ENCODE measurements around the gene WDR70.
"Not testable (repeated sequence)": the region's sequence is repeated elsewhere in the genome, so short reads cannot be mapped to it uniquely, and the experiment has no call there.

Gene WDR70

DNA sequence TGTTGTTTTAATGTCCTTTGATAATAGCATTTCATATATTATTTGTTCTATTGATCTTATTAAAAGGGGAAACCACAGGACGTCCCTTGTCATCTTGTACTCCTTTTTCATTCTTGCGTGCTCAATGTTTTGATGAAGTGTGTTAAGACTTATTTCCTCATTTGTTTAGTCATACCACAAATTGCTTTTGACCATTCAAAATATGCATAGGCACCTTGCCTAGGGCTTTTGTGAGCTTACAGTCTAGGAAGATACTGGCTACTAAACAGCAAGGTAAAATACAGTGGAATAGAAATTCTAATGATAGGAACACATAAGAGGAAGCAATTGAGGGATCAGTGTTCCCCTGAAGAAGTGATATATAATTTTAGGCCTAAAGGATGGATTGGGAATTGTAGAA lies 190.3 kb downstream of the WDR70 start:
- DNase-seq (ENCODE audit: low read depth, low spot score): no peak

DNA sequence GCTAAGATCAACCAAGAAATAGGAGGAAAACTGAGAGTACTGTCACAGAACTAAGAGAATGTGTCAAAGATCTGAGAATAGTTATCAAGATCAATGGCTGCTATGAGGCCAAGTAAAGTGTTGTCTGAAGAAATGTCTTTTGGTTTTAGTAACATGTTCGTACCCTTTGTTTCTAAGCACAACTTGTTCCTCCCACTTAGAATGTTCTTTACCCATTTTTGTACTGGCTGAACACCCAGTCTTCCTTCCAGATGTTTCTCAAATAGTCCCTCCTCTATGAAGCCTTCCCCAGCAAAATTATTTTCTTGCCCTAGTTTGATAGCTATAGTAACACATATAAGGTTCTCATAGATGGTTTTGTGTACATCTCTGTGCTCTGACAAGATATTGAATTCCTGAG lies 191.5 kb downstream of the WDR70 start:
- no peak for DNase-seq (ENCODE audit: low read depth, low spot score)

DNA sequence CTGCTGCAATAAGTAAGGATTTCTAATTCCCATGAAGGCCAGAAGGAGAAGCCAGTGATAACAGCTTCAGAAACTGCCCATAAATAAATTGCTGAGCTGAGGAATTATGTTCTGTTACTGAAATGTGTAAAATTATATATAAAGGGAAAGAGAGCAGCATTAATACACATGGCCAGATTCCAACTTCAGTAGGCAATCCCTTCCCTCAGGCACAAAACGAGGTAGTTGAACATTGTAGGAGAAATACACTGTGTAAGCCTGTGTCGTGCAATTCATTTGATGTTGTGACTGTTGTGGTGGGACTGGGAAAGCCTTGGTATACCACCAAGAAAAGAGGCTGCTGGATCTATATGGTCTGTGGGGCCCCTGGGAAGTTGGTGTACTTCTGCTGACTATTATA lies 192.9 kb downstream of the WDR70 start:
- DNase-seq (ENCODE audit: low read depth, low spot score): no peak

DNA sequence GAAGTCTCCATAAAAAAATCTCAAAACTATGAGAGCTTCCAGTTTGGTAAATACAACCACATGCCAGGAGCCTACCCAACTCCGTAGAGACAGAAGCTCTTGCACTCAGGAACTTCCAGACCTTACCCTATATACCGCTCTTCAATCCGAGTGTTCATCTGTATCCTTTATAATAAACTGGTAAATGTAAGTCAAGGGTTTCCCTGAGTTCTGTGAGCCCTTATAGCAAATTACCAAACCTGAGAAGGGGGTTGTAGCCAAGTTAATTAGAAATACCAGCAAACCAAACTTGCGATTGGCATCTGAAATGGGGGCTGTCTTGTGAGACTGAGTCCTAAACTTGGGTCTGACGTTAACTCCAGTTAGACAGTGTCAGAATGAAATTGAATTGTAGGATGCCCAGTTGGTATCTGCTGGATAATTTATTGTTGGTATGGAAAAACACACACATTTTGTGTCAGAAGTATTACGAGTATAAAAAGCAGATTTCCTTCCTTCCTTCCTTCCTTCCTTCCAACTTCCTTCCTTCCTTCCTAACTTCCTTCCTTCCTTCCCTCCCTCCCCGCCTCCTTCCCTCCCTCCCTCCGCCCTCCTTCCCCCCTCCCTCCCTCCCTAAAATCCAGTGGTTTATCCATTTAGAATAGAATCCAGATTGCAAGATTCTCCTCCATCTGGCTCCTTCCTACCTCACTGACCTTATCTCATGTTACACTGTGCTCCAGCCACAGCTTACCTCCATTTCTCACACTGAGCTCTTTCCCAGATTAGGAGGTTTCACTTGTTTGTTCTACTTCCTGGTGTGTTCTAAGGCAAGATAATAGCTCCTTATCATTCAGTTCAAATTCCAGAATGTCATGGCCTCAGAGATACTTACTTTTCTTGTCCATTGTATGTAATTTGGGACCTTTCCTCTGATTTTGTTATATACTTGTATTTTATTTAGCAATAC lies 196.7 kb downstream of the WDR70 start:
- no peak for DNase-seq (ENCODE audit: low read depth, low spot score)

DNA sequence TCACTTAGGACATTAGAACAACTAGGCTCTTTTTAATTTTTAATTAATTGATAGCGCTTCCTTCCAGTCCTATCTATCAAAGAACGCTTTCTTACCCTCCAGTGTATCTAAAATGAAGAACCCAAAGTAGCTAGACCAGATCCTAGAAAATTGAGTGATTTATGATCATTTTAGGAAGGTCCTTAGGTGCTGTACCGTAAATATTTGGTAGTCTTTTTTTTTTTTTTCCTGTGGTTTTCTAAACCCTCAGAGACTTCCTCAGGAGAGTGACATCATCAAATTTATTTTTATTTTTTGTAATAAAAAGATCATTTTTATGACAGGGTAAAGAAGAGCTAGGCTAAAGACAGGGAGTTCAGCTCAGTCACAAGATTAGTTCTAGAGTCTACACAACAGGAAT lies 197.4 kb downstream of the WDR70 start:
- DNase-seq (ENCODE audit: low read depth, low spot score): no peak

DNA sequence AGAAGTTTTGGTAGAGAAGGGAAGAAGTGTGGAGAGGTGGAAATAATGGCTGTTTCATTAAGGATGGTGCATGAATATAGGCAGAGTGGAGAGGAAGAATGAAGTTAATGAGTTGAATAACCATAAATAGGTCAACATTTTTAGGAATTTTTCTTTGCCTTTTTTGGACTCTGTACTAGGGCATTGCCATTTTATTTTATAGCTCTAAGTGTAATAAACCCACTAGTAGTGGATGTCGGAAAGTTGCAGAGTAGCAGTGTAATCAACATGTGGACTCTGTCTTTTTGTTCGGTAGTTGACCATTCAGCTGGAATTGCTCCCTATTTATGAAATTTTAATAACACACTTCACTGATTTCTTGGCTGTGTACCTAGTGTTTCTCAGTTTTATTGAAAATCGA lies 199.1 kb downstream of the WDR70 start:
- DNase-seq (ENCODE audit: low read depth, low spot score): no peak

DNA sequence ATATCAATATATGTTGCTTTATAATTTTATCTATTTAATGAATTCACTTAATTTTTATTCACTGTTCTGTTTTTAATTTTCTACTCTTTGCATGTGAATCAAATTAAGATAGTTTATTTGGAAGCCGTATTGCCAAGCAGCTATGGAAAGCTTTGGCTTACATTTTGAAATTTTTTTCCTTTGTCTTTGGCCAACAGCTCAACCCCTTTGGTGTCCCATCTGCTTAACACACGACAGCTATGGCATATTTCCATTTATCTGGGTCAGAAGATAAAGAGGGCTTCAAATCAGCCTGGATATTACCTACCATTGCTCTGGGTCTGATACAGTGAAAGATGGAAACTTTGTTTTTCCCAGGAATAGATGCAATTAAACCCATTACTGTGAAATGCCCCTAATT lies 201.0 kb downstream of the WDR70 start:
- no peak for DNase-seq (ENCODE audit: low read depth, low spot score)

DNA sequence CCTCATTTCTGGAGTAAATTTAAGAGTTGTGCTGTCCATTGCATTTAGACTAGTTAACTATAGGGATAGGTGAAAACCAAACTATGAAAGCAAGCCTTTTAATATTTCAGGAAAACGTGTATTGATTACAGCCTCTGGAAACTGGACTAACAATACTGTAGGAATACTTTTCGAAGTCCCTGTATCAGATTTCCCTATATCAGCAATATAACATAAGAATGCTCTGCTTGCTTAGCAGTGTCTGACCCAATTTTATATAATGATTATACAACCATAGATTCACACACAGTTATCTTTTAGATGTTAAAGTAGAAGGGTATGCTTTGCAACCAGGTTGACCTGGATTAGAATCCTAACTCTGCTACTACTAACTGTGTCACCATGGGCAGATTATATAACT lies 203.1 kb downstream of the WDR70 start:
- no peak for DNase-seq (ENCODE audit: low read depth, low spot score)

DNA sequence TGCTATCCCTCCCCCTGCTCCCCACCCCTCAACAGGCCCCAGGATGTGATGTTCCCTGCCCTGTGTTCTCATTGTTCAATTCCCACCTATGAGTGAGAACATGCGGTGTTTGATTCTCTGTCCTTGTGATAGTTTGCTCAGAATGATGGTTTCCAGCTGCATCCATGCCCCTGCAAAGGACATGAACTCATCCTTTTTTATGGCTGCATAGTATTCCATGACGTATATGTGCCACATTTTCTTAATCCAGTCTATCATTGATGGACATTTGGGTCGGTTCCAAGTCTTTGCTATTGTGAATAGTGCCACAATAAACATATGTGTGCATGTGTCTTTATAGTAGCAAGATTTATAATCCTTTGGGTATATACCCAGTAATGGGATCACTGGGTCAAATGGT lies 214.2 kb downstream of the WDR70 start:
- not testable (repeated sequence) for DNase-seq (ENCODE audit: low read depth, low spot score)

DNA sequence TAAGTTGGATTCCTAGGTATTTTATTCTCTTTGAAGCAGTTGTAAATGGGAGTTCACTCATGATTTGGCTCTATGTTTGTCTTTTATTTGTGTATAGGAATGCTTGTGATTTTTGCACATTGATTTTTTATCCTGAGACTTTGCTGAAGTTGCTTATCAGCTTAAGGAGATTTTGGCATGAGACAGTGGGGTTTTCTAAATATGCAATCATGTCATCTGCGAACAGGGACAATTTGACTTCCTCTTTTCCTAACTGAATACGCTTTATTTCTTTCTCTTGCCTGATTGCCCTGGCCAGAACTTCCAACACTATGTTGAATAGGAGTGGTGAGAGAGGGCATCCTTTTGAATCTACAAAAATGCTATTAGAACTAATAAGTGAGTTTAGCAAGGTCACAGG lies 215.7 kb downstream of the WDR70 start:
- DNase-seq (ENCODE audit: low read depth, low spot score): not testable (repeated sequence)

DNA sequence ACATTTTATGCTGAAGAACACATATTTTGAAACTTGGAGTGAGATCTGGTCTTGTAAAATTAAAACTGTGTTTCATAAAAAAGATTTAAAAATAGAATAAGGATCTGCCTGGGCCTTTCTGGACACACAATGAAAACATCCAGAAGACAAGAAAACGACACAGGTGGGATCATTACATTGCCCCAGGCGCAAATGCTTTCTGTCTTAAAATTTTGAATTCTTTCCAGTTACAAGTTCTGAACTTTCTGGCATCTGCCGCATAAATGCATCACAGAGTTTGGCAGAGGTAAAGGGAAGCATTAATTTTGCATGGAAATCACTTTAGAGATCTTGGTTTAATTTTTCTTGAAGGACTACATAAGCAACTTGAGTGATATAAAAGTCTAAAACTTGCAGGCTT lies 219.6 kb downstream of the WDR70 start:
- no peak for DNase-seq (ENCODE audit: low read depth, low spot score)

DNA sequence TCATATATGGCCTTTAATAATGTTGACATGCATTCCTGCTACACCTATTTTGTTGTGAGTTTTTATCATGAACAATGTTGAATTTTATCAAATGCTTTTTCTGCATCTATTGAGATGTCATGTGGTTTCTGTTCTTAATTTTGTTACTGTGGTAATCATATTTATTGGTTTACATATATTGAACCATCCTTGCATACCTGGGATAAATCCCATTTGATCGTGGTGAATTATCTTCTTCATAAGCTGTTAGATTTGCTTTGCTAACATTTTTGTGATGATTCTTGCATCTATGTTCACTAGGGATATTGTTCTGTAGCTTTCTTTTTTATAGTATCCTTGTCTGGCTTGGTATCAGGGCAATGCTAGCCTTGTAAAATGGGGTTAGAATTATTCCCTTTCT lies 222.0 kb downstream of the WDR70 start:
- no peak for DNase-seq (ENCODE audit: low read depth, low spot score)

DNA sequence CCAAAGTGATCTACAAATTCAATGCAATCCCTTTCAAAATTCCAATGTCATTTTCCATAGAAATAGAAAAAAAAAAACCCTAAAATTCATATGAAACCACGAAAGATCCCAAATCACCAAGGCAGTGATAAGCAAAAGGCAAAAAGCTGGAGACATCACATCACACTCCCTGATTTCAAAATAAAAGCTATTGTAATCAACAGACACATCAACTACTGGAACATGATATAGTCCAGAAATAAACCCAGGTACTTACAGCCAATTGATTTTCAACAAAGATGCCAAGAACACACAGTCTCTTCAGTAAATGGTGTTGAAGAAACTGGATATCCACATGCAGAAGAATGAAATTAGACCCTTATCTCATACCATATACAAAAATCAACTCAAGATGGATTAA lies 224.0 kb downstream of the WDR70 start:
- no peak for DNase-seq (ENCODE audit: low read depth, low spot score)

DNA sequence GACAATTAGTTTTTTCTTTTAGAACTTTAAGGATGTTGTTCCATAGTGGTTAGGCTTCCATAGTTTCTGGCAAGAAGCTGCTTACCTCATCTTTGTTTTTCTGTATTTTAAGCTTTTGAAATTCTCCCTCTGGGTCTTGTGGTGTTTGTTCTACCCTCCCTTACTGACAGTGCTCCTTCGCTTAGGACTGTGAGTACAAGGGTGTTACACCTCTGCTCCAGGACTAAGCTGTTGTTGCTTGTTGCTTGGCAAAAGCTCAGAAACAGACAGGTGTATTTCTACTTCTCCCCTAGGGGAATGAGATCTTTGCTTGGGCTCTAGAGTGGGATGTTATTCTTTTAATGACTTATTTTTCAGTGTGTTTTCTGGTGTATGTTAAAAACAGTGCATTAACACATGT lies 225.2 kb downstream of the WDR70 start:
- no peak for DNase-seq (ENCODE audit: low read depth, low spot score)

DNA sequence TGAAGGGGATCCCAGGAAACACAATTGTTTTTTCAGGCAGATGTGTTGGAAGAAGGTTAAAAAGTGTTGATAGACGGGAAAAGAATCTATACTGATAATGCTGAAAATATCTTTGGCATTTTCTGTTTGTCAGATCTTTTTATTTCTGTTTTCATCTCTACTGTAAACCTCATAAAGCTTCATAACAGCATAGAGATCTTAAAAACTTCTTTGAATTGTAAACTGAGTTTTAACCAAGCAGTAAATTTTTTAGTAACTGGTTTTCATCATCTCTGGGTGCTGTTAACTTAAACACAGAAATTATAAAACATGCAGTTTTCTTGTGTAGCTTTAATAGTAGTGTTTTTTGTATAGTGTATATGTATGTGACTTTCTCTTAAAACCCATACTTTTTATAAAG lies 227.0 kb downstream of the WDR70 start:
- DNase-seq (ENCODE audit: low read depth, low spot score): no peak

DNA sequence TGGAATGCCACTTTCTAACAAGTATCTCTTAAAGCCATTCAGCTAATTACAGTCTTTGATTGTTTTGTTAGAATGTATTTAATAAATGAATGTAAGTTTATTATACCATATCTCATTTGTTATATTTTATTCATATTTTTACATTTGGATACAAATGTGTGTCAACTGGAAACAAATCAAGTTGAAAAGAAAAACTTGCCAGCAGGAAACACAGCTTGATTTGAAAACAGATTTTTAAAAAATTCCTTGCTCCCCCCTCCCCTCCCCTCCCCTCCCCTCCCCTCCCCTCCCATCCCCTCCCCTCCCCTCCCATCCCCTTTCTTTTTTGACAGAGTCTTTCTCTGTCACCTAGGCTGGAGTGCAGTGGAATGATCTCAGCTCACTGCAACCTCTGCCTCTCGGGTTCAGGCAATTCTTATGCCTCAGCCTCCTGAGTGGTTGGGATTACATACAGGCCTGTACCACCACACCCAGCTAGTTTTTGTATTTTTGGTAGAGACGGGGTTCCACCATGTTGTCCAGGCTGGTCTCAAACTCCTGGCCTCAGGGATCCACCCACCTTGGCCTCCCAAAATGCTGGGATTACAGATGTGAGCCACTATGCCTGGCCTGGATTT lies 227.6 kb downstream of the WDR70 start:
- no peak for DNase-seq (ENCODE audit: low read depth, low spot score)

DNA sequence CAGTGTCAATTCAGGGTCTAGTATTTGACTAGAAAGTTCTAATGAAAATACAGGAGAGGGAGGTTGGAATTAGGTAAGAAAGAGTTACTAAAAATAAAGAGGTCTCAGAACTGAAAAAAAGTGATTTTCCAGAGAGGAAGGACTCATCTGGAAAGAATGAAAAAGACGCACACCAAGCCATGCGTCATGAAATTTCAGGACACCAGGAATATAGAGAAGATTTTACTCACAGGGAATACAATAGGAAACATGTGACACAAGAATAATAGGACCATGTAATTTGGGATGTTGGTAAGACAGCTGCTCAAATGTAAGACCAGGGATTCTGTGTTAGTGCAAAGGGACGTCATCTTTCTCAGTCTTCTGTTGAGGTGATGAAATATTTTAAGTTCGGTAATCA lies 236.1 kb downstream of the WDR70 start:
- no peak for DNase-seq (ENCODE audit: low read depth, low spot score)

DNA sequence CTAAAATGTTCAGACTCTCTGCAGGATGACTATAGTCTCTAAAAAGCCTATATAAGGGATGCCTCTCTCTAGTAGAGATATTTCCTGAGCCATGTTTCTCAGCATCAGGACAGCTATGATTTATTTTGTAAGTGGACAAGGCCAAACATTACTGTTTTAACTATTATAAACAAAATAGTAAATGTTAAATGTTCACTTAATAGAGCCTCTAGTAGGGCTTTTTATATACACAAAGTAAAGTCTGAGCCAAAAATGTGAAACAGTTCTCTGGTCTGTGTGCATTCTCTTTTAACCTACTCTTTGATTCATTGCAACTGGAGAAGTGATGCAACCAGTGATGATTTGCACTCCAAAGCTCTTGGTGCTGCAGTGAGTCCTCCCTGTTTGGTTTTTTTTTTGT lies 240.2 kb downstream of the WDR70 start:
- DNase-seq (ENCODE audit: low read depth, low spot score): no peak

DNA sequence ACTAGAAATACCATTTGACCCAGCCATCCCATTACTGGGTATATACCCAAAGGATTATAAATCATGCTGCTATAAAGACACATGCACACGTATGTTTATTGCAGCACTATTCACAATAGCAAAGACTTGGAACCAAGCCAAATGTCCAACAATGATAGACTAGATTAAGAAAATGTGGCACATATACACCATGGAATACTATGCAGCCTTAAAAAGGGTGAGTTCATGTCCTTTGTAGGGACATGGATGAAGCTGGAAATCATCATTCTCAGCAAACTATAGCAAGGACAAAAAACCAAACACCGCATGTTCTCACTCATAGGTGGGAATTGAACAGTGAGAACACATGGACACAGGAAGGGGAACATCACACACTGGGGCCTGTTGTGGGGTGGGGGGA lies 243.2 kb downstream of the WDR70 start:
- DNase-seq (ENCODE audit: low read depth, low spot score): not testable (repeated sequence)

DNA sequence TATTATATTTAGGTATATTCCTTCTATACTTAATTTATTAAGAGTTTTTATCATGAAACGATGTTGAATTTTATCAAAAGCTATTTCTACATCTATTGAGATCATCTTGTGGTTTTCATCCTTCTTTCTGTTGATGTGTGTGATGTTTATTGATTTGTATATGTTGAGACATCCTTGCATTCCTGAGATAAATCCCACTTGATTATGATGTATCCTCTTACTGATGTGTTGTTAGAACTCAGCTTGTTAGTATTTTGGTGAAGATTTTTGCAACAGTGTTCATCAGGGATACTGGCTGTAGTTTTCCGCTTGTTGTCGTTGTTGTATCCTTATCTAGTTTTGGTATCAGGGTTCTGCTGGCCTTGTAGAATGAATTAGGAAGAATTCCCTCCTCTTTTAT lies 247.1 kb downstream of the WDR70 start:
- DNase-seq (ENCODE audit: low read depth, low spot score): no peak

DNA sequence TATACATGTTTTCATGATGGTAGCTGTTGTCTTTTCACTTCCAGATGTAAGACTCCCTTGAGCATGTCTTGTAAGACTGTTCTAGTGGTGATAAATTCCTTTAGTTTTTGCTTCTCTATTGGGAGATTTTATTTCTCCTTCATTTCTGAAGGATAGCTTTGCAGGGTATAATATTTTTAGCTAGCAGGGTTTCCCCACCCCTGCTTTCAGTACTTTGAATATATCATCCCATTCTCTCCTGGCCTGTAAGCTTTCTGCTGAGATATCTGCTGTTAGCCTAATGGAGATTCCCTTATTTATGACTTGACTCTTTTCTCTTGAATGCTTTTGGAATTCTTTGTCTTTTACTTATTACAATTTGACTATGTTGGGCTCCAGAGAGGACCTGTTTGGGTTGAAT lies 249.8 kb downstream of the WDR70 start:
- DNase-seq (ENCODE audit: low read depth, low spot score): no peak

DNA sequence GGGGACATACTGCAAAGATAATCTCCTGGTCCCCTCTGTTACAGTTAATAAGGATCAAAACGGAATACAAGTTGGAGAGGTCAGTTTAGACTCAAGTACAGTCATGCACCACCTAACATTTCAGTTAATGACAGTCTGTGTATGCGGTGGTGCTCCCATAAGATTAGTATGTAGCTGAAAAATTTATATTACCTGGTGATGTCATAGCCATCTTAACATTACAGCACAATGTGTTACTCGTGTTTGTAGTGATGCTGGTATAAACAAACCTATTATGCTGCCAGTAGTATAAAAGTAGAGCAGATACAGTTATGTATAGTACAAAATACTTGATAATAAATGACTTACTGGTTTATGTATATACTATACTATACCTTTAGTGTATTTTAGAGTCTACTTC lies 252.8 kb downstream of the WDR70 start:
- no peak for DNase-seq (ENCODE audit: low read depth, low spot score)

DNA sequence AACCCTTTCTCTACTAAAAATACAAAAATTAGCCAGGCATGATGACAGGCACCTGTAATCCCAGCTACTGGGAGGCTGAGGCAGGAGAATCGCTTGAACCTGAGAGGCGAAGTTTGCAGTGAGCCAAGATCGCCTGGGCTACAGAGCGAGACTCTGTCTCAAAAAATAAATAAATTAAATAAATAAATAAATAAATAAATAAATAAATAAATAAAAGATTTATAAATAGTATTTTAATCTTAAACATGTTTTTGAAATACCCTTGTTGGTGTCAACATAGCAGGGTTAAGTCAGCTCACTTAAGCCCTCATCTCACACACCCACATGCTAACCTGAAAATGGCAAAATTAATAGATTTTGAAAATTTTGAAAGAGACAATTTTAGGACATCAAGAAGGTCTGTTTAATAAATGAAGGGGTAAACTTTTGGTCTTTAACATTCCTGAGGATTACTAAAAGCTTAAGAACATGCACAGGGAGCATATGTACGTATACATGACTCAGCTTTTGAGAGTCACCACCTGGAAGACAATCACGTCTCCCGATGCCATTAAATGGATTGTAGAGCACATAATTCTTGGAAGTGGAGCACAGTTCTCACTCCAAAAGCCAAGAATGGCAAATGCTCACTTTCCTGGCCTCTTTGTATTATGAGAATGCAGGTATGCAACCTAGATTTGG lies 258.2 kb downstream of the WDR70 start:
- DNase-seq (ENCODE audit: low read depth, low spot score): no peak

Data from ELF-1 (cell line).